Measurements from ENCODE around the gene TSC2. TPM values are rescaled to one million over a fixed set of nuclear protein-coding genes. Genes with fewer than 3 reads are reported as not detected.

The TSC2 gene
- total RNA-seq, 1 donor from 2014 or later: 117 TPM

- peak; percentile 88 for DNase-seq (ENCODE audit: low spot score)
- peak; percentile 41 for ATAC-seq
These were observed 6.8 kb upstream of the TSC2 start for GRCh38 chr16:2040787-2041522.

- ATAC-seq (peak; percentile 25), DNase-seq (ENCODE audit: low spot score) (peak; percentile 87)
These were observed 5.4 kb upstream of the TSC2 start for GRCh38 chr16:2042171-2042985.

- DNase-seq (ENCODE audit: low spot score) (no peak), ATAC-seq (no peak)
These were observed 4.7 kb upstream of the TSC2 start for GRCh38 chr16:2042986-2043666.

- DNase-seq (ENCODE audit: low spot score) (no peak), ATAC-seq (no peak)
These were observed 3.9 kb upstream of the TSC2 start for GRCh38 chr16:2043667-2044451.

- ATAC-seq: no peak
- no peak for DNase-seq (ENCODE audit: low spot score)
These were observed 3.2 kb upstream of the TSC2 start for GRCh38 chr16:2044541-2044940.

- no peak for ATAC-seq
- DNase-seq (ENCODE audit: low spot score): no peak
These were observed 1.6 kb upstream of the TSC2 start for GRCh38 chr16:2045965-2046892.

- ATAC-seq (no peak), DNase-seq (ENCODE audit: low spot score) (no peak)
These were observed 874 bp upstream of the TSC2 start for GRCh38 chr16:2046893-2047329.

- ATAC-seq: peak; percentile 11
- DNase-seq (ENCODE audit: low spot score): no peak
These were observed 345 bp downstream of the TSC2 start for GRCh38 chr16:2048116-2048543.

- ATAC-seq (no peak), DNase-seq (ENCODE audit: low spot score) (no peak)
These were observed 5.4 kb downstream of the TSC2 start for GRCh38 chr16:2053211-2053610.

GRCh38 chr16:2053897-2054296, 6.1 kb downstream of the TSC2 start:
- DNase-seq (ENCODE audit: low spot score) (no peak), ATAC-seq (no peak)

- no peak for DNase-seq (ENCODE audit: low spot score)
- ATAC-seq: peak; percentile 14
These were observed 6.9 kb downstream of the TSC2 start for GRCh38 chr16:2054543-2055245.

- ATAC-seq (peak; percentile 84), DNase-seq (ENCODE audit: low spot score) (peak; percentile 73)
These were observed 8.3 kb downstream of the TSC2 start for GRCh38 chr16:2056077-2056476.

- ATAC-seq: peak; percentile 81
- peak; percentile 65 for DNase-seq (ENCODE audit: low spot score)
These were observed 9.1 kb downstream of the TSC2 start for GRCh38 chr16:2056681-2057407.

- DNase-seq (ENCODE audit: low spot score) (no peak), ATAC-seq (no peak)
These were observed 9.7 kb downstream of the TSC2 start for GRCh38 chr16:2057438-2057837.

- no peak for DNase-seq (ENCODE audit: low spot score)
- ATAC-seq: no peak
These were observed 10.6 kb downstream of the TSC2 start for GRCh38 chr16:2058420-2058819.

- ATAC-seq (no peak), DNase-seq (ENCODE audit: low spot score) (no peak)
These were observed 11.1 kb downstream of the TSC2 start for GRCh38 chr16:2058872-2059271.

GRCh38 chr16:2060346-2060745, 12.6 kb downstream of the TSC2 start:
- DNase-seq (ENCODE audit: low spot score): no peak
- ATAC-seq: no peak

GRCh38 chr16:2061023-2061422, 13.2 kb downstream of the TSC2 start:
- no peak for ATAC-seq
- no peak for DNase-seq (ENCODE audit: low spot score)

Data from left lobe of liver (tissue), 2 donors.